Measurements from ENCODE around the gene GFM1.

GFM1 gene

GRCh38 chr3:158727206-158728060, 83.1 kb downstream of the GFM1 start:
- DNase-seq (ENCODE audit: low read depth in 2 of 2), result no peak

GRCh38 chr3:158728061-158728377, 83.7 kb downstream of the GFM1 start:
- no peak for DNase-seq (ENCODE audit: low read depth in 2 of 2)

- no peak for DNase-seq (ENCODE audit: low read depth in 2 of 2)
Measured at GRCh38 chr3:158728851-158729250, 84.5 kb downstream of the GFM1 start.

- no peak for DNase-seq (ENCODE audit: low read depth in 2 of 2)
Measured at GRCh38 chr3:158731486-158731885, 87.2 kb downstream of the GFM1 start.

GRCh38 chr3:158731938-158732855, 87.9 kb downstream of the GFM1 start, which contains the start of gene RARRES1:
TSS of gene RARRES1 (minus strand) at chr3:158732457. CDS start at chr3:158732415, 42 bp downstream.
- peak in 1 of 2 donors; percentile 35 for DNase-seq (ENCODE audit: low read depth in 2 of 2)

GRCh38 chr3:158732856-158733200, 88.5 kb downstream of the GFM1 start:
- no peak for DNase-seq (ENCODE audit: low read depth in 2 of 2)

- no peak for DNase-seq (ENCODE audit: low read depth in 2 of 2)
Measured at GRCh38 chr3:158733656-158734055, 89.3 kb downstream of the GFM1 start.

GRCh38 chr3:158735296-158736033, 91.1 kb downstream of the GFM1 start:
- no peak for DNase-seq (ENCODE audit: low read depth in 2 of 2)

- DNase-seq (ENCODE audit: low read depth in 2 of 2), result no peak
Measured at GRCh38 chr3:158737410-158737809, 93.1 kb downstream of the GFM1 start.

- no peak for DNase-seq (ENCODE audit: low read depth in 2 of 2)
Measured at GRCh38 chr3:158737976-158738615, 93.8 kb downstream of the GFM1 start.

GRCh38 chr3:158738653-158739052, 94.3 kb downstream of the GFM1 start:
- no peak for DNase-seq (ENCODE audit: low read depth in 2 of 2)

- no peak for DNase-seq (ENCODE audit: low read depth in 2 of 2)
Measured at GRCh38 chr3:158739078-158739477, 94.8 kb downstream of the GFM1 start.

GRCh38 chr3:158739661-158740060, 95.3 kb downstream of the GFM1 start:
- no peak for DNase-seq (ENCODE audit: low read depth in 2 of 2)

Data from activated CD4-positive, alpha-beta T cell treated with anti-CD3 and anti-CD28 coated beads for 24 hours (primary cell).